ENCODE data around the gene APOE. TPM values are rescaled to one million over a fixed set of nuclear protein-coding genes. Genes with fewer than 3 reads are reported as not detected.
A peak's percentile ranks its signal among the peaks of the same experiment; 100 is the strongest.
"Not testable (repeated sequence)": the region's sequence is repeated elsewhere in the genome, so short reads cannot be mapped to it uniquely, and the experiment has no call there.

APOE gene
- total RNA-seq, 1 donor from 2014 or later, result 0.94 TPM

- no peak overlapping the region for H3K27ac Mint-ChIP-seq
- peaks cover 15% of the 10 kb centered on the region for H3K4me1 Mint-ChIP-seq (ENCODE audit: low read depth)
- intact Hi-C loops (cut with micrococcal nuclease), result no loop called here
- peaks cover 10% of the 10 kb centered on the region for H3K27me3 Mint-ChIP-seq (ENCODE audit: low read depth)
- DNase-seq (ENCODE audit: low spot score), result no peak
- H3K9me3 Mint-ChIP-seq, result no peaks in the 10 kb centered on the region
- no peak overlapping the region for H3K4me3 Mint-ChIP-seq (ENCODE audit: low read depth)
- H3K36me3 Mint-ChIP-seq (ENCODE audit: low read depth), result peaks cover 12% of the 10 kb centered on the region
Measured at GRCh38 chr19:44907613-44908012, 2.0 kb downstream of the APOE start.

DNA sequence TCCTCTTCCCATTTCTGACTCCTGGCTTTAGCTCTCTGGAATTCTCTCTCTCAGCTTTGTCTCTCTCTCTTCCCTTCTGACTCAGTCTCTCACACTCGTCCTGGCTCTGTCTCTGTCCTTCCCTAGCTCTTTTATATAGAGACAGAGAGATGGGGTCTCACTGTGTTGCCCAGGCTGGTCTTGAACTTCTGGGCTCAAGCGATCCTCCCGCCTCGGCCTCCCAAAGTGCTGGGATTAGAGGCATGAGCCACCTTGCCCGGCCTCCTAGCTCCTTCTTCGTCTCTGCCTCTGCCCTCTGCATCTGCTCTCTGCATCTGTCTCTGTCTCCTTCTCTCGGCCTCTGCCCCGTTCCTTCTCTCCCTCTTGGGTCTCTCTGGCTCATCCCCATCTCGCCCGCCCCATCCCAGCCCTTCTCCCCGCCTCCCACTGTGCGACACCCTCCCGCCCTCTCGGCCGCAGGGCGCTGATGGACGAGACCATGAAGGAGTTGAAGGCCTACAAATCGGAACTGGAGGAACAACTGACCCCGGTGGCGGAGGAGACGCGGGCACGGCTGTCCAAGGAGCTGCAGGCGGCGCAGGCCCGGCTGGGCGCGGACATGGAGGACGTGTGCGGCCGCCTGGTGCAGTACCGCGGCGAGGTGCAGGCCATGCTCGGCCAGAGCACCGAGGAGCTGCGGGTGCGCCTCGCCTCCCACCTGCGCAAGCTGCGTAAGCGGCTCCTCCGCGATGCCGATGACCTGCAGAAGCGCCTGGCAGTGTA is 2.7 kb downstream of the APOE start:
- no peak for DNase-seq (ENCODE audit: low spot score)
- H3K36me3 Mint-ChIP-seq (ENCODE audit: low read depth), result peaks cover 10% of the 10 kb centered on the region
- no peaks in the 10 kb centered on the region for H3K9me3 Mint-ChIP-seq
- peaks cover 18% of the 10 kb centered on the region for H3K4me1 Mint-ChIP-seq (ENCODE audit: low read depth)
- H3K27me3 Mint-ChIP-seq (ENCODE audit: low read depth), result peaks cover 13% of the 10 kb centered on the region
- intact Hi-C loops (cut with micrococcal nuclease), result no loop called here
- H3K4me3 Mint-ChIP-seq (ENCODE audit: low read depth), result no peak overlapping the region
- H3K27ac Mint-ChIP-seq, result no peak overlapping the region

DNA sequence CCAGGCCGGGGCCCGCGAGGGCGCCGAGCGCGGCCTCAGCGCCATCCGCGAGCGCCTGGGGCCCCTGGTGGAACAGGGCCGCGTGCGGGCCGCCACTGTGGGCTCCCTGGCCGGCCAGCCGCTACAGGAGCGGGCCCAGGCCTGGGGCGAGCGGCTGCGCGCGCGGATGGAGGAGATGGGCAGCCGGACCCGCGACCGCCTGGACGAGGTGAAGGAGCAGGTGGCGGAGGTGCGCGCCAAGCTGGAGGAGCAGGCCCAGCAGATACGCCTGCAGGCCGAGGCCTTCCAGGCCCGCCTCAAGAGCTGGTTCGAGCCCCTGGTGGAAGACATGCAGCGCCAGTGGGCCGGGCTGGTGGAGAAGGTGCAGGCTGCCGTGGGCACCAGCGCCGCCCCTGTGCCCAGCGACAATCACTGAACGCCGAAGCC is 3.3 kb downstream of the APOE start:
- Mint-ChIP-seq H3K4me1 (ENCODE audit: low read depth) (peaks cover 22% of the 10 kb centered on the region), H3K27ac (no peak overlapping the region), H3K9me3 (no peaks in the 10 kb centered on the region), H3K4me3 (ENCODE audit: low read depth) (no peak overlapping the region), H3K27me3 (ENCODE audit: low read depth) (peaks cover 13% of the 10 kb centered on the region), H3K36me3 (ENCODE audit: low read depth) (peaks cover 4% of the 10 kb centered on the region)
- no peak for DNase-seq (ENCODE audit: low spot score)
- intact Hi-C loops (cut with micrococcal nuclease), result no loop called here

DNA sequence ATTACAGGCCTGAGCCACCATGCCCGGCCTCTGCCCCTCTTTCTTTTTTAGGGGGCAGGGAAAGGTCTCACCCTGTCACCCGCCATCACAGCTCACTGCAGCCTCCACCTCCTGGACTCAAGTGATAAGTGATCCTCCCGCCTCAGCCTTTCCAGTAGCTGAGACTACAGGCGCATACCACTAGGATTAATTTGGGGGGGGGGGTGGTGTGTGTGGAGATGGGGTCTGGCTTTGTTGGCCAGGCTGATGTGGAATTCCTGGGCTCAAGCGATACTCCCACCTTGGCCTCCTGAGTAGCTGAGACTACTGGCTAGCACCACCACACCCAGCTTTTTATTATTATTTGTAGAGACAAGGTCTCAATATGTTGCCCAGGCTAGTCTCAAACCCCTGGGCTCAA is 4.2 kb downstream of the APOE start:
- Mint-ChIP-seq H3K36me3 (ENCODE audit: low read depth) (no peaks in the 10 kb centered on the region), H3K27ac (no peak overlapping the region), H3K4me3 (ENCODE audit: low read depth) (no peak overlapping the region), H3K9me3 (no peaks in the 10 kb centered on the region), H3K27me3 (ENCODE audit: low read depth) (peaks cover 13% of the 10 kb centered on the region), H3K4me1 (ENCODE audit: low read depth) (peaks cover 30% of the 10 kb centered on the region)
- intact Hi-C loops (cut with micrococcal nuclease), result no loop called here
- no peak for DNase-seq (ENCODE audit: low spot score)

GRCh38 chr19:44911896-44912295 is 6.3 kb downstream of the APOE start:
- H3K4me3 Mint-ChIP-seq (ENCODE audit: low read depth); H3K36me3 Mint-ChIP-seq (ENCODE audit: low read depth); H3K27ac Mint-ChIP-seq; H3K27me3 Mint-ChIP-seq (ENCODE audit: low read depth); DNase-seq (ENCODE audit: low spot score); intact Hi-C loops (cut with micrococcal nuclease); H3K9me3 Mint-ChIP-seq: not testable (repeated sequence)
- peaks cover 27% of the 10 kb centered on the region for H3K4me1 Mint-ChIP-seq (ENCODE audit: low read depth)

- peaks cover 27% of the 10 kb centered on the region for H3K4me1 Mint-ChIP-seq (ENCODE audit: low read depth)
- intact Hi-C loops (cut with micrococcal nuclease), result no loop called here
- H3K36me3 Mint-ChIP-seq (ENCODE audit: low read depth), result no peaks in the 10 kb centered on the region
- no peak for DNase-seq (ENCODE audit: low spot score)
- peaks cover 7% of the 10 kb centered on the region for H3K27me3 Mint-ChIP-seq (ENCODE audit: low read depth)
- no peak overlapping the region for H3K4me3 Mint-ChIP-seq (ENCODE audit: low read depth)
- peak overlapping the region; percentile 63 for H3K27ac Mint-ChIP-seq
- H3K9me3 Mint-ChIP-seq, result no peaks in the 10 kb centered on the region
Measured at GRCh38 chr19:44912854-44913253, 7.3 kb downstream of the APOE start.

- peak overlapping the region; percentile 18 for H3K27ac Mint-ChIP-seq
- H3K4me3 Mint-ChIP-seq (ENCODE audit: low read depth), result peak overlapping the region; percentile 98
- H3K9me3 Mint-ChIP-seq; H3K27me3 Mint-ChIP-seq (ENCODE audit: low read depth); intact Hi-C loops (cut with micrococcal nuclease); H3K36me3 Mint-ChIP-seq (ENCODE audit: low read depth); DNase-seq (ENCODE audit: low spot score): not testable (repeated sequence)
- H3K4me1 Mint-ChIP-seq (ENCODE audit: low read depth), result peaks cover 27% of the 10 kb centered on the region
Measured at GRCh38 chr19:44913512-44914432, 8.2 kb downstream of the APOE start.

DNA sequence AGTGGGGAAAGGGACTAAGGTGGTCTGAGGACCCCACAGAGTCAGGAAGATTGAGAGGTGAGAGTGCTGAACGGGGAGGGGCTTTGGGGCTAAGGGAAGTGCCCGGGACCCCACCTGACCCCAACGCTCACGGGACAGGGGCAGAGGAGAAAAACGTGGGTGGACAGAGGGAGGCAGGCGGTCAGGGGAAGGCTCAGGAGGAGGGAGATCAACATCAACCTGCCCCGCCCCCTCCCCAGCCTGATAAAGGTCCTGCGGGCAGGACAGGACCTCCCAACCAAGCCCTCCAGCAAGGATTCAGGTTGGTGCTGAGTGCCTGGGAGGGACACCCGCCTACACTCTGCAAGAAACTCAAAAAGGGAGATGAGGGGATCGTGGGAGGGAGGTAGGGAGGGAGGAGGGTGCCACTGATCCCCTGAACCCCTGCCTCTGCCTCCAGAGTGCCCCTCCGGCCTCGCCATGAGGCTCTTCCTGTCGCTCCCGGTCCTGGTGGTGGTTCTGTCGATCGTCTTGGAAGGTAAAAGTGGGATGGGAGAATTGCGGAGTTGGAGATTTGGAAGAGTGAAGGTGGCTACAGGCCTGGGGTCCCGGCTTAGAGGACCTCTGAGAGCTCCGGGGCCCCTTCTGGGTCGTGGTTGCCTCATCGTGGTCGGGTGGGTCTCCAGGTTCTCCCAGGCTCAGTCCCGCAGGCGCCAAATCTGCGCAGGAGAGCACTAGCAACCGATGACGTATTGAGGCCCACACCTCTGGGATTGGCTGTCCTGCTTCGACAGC is 9.0 kb downstream of the APOE start, which contains the start of gene APOC1:
TSS of gene APOC1 (plus strand) at position 176 of the 774 bp plus-strand sequence. CDS start at position 460, 284 bp downstream.
- H3K27me3 Mint-ChIP-seq (ENCODE audit: low read depth); H3K36me3 Mint-ChIP-seq (ENCODE audit: low read depth); H3K9me3 Mint-ChIP-seq; intact Hi-C loops (cut with micrococcal nuclease): not testable (repeated sequence)
- Mint-ChIP-seq H3K4me3 (ENCODE audit: low read depth) (peak within 1 kb of the TSS; percentile 98), H3K27ac (peak within 1 kb of the TSS; percentile 96), H3K4me1 (ENCODE audit: low read depth) (peaks cover 27% of the 10 kb centered on the region)
- peak; percentile 75 for DNase-seq (ENCODE audit: low spot score)

- no peak for DNase-seq (ENCODE audit: low spot score)
- Mint-ChIP-seq H3K27me3 (ENCODE audit: low read depth) (peaks cover 14% of the 10 kb centered on the region), H3K9me3 (no peaks in the 10 kb centered on the region), H3K36me3 (ENCODE audit: low read depth) (no peaks in the 10 kb centered on the region), H3K4me3 (ENCODE audit: low read depth) (no peak overlapping the region), H3K27ac (no peak overlapping the region), H3K4me1 (ENCODE audit: low read depth) (peaks cover 4% of the 10 kb centered on the region)
- intact Hi-C loops (cut with micrococcal nuclease), result no loop called here
Measured at GRCh38 chr19:44924243-44924725, 18.7 kb downstream of the APOE start.

- intact Hi-C loops (cut with micrococcal nuclease), result no loop called here
- no peak overlapping the region for H3K4me3 Mint-ChIP-seq (ENCODE audit: low read depth)
- no peaks in the 10 kb centered on the region for H3K36me3 Mint-ChIP-seq (ENCODE audit: low read depth)
- DNase-seq (ENCODE audit: low spot score), result no peak
- no peak overlapping the region for H3K27ac Mint-ChIP-seq
- no peaks in the 10 kb centered on the region for H3K9me3 Mint-ChIP-seq
- peaks cover 14% of the 10 kb centered on the region for H3K27me3 Mint-ChIP-seq (ENCODE audit: low read depth)
- peaks cover 4% of the 10 kb centered on the region for H3K4me1 Mint-ChIP-seq (ENCODE audit: low read depth)
Measured at GRCh38 chr19:44925114-44925891, 19.7 kb downstream of the APOE start.

DNA sequence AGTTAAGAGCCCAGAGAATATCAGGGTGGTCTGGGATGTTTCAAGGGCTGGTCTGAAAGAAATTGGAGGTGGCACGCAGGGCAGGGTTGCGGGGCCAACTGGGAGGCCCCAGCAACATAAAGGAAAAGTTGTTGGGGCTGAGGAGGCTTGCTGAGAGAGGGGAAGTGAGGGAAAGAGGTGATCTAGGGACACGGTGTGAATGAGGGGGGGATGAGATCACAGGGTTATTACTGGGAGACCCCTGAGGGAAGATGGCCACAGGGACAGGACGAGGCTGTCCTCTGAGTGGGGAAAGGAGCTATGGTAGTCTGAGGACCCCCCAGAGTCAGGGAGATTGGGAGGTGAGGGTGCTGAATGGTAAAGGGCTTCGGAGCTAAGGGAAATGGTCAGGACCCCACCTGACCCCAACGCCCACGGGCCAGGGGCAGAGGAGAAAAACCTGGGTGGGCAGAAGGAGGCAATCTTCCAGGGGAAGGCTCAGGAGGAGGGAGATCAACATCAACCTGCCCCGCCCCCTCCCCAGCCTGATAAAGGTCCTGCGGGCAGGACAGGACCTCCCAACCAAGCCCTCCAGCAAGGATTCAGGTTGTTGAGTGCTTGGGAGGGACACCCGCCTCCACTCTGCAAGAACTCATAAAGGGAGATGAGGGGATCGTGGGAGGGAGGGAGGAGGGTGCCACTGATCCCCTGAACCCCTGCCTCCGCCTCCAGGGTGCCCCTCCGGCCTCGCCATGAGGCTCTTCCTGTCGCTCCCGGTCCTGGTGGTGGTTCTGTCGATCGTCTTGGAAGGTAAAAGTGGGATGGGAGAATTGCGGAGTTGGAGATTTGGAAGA is 20.9 kb downstream of the APOE start:
- H3K36me3 Mint-ChIP-seq (ENCODE audit: low read depth); H3K4me1 Mint-ChIP-seq (ENCODE audit: low read depth); intact Hi-C loops (cut with micrococcal nuclease); H3K9me3 Mint-ChIP-seq; DNase-seq (ENCODE audit: low spot score): not testable (repeated sequence)
- peak overlapping the region; percentile 3 for H3K27ac Mint-ChIP-seq
- peak overlapping the region; percentile 68 for H3K4me3 Mint-ChIP-seq (ENCODE audit: low read depth)
- peaks cover 14% of the 10 kb centered on the region for H3K27me3 Mint-ChIP-seq (ENCODE audit: low read depth)
